ENCODE results near the gene AP1AR.

AP1AR gene

GRCh38 chr4:112222219-112222955 lies 9.2 kb upstream of the AP1AR start:
- no peak for DNase-seq

GRCh38 chr4:112225157-112225556 lies 6.4 kb upstream of the AP1AR start:
- DNase-seq = no peak

GRCh38 chr4:112230879-112231778 lies 458 bp upstream of the AP1AR start:
- peak; percentile 98 for DNase-seq

GRCh38 chr4:112234952-112235609 lies 3.5 kb downstream of the AP1AR start:
- peak; percentile 65 for DNase-seq

GRCh38 chr4:112236040-112236439 lies 4.5 kb downstream of the AP1AR start:
- no peak for DNase-seq

DNA sequence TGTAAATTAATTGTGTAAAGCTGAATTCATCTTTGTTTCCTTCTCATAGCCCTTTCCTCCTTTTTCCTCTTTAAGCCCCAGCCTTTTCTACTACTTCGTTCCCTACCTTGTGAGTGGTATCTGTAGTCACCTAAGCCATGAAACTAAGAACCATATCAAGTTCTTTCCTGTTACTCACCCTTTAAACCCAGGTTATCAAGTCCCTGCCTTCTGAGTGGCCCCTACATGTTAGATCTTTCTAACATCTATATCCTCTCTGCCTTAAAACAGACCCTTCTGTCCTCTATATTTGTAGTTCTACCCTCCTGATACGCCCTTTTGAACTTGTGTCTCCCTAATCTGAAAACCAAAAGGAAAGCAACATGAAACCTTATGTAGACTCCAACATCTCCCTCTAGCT lies 7.2 kb downstream of the AP1AR start:
- no peak for DNase-seq

DNA sequence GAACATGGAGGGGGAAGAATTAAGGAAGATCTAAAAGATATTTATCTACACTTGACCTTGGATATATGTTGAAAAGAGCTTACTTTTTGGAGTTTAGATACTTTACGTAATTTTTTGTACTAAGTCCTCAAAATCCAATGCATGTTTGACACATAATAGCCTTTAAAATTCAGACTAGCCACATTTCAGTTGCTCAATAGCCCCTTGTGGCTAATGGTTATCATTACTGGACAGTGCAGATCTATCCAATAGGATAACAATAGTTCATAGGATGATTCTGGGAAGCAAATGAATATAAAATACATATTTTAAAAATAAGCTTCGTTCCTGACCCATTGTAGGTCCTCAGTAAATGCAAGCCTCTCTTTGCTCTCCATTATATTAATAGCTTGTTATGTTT lies 13.8 kb downstream of the AP1AR start:
- no peak for DNase-seq

DNA sequence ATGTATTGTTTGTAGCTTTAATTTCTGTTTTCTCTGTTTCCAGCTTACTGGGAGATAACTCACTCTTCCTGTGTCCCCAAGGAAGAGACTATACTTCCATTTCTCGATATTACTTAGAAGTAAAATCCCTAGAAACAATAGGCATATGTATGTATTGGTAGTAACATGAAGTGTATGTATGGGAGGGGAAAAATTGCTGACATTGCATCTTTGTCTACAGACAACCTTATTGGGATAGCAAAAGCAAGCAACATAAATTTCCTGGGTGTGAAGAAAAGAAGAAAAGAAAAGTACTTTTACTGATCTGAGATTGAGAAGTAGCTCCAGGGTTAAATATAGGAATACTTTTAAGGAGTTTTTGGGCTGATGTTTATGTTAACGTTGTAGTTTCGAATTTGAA lies 15.4 kb downstream of the AP1AR start:
- no peak for DNase-seq

DNA sequence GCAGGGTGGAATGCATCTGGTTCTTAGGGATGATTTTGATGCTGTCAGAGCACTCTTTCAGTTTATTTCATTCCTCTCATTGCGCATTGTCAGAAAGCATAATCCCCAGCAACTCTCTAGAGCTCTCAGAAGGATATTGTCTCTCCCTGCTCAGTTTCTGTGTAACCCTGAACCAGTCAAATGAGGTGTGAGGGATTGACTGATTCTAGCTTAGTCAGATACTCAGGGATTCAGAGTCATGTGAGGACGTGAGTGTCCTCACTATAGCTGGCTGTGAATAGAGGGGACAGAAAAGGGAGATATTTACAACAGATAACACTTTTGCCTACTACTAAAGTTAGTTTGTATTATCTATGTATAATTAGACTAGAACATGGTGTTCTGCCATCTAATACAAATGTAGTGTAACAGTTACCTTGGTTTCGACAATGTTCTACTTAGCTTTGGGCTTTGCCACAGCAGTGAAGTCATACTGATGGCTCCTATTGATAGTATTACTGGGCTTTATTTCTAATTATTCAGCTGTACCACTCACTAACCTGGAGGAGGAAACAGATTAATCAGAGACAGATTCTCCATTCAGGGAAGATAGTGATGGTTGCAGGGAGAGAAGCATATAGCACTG lies 19.5 kb downstream of the AP1AR start:
- DNase-seq = no peak

GRCh38 chr4:112252234-112252633 lies 20.6 kb downstream of the AP1AR start:
- DNase-seq = no peak

- DNase-seq = no peak
Measured at GRCh38 chr4:112253382-112254000, 21.9 kb downstream of the AP1AR start.

DNA sequence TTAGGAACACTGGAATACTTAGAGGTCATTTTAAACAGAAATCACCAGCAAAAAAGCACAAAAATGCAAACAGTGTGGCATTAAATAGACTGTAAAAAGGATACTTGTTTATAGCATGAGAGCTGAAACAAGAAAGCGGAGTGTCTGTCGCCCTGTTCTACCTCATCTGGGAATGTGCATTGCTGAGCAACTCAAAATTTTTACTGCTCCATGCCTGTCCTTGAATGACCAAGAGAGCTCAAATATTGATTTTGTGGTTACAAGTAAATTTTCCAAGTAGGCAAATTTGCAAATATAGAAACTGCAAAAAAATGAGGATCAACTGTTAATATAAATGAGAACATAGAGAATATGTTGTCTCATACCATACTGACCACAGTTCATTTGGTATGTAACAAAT lies 25.5 kb downstream of the AP1AR start:
- DNase-seq = no peak

- DNase-seq = no peak
Measured at GRCh38 chr4:112266823-112267222, 35.2 kb downstream of the AP1AR start.

DNA sequence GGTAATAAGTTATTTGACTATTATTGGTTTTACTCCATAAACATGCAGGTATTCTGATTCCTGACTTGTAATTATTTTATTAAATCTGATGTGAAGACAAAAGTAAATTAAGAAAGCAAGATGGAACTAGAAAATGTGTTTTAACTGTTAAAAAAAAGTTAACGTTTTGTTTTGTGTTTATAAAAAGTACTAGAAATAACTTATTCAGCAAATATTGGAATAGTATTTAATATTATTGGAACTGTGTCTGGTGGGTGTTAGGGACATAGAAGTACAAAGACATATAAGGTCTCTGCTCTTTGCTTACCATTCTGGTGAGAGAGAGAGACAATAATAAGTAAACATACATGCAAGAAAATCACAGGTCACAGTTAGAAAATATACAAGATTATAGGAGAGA lies 38.5 kb downstream of the AP1AR start:
- DNase-seq = no peak

DNA sequence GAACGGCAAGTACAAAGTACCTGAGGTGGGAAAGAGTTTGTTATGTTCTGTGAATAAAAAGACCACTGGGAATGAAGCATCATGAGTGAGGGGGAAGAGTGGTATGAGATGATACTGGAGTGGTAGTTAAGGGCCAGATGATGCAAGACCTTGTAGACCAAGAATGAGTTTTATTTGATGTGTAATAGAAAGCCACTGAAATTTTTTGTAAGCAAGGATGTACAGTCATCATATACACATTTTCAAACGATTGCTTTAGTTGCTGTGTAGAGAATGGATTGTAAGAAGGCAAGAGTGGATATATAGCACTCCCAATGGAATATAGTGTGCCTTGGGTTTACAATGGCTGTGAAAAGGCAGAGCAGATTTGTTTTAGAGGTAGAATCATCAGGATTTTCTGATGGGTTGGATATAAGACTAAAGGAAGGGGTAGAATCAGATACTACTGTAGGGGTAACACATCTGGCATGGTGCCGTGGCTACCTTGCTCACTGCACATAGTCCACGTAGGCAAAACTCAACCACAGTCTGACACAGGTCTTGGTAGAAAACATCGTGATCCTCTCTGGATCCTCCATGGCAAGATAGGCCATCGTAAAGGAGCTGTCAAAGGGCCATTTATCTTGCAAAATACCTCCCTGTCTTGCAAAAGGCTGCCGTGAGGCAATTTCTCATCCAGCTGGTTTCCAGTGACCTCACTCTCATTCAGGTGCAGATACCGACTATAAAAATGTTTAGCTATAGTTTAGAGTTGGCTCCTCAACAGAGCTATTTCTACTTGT lies 39.2 kb downstream of the AP1AR start:
- DNase-seq = peak; percentile 41

- DNase-seq = no peak
Measured at GRCh38 chr4:112272292-112272691, 40.7 kb downstream of the AP1AR start.

- DNase-seq = no peak
Measured at GRCh38 chr4:112274959-112275358, 43.4 kb downstream of the AP1AR start.

DNA sequence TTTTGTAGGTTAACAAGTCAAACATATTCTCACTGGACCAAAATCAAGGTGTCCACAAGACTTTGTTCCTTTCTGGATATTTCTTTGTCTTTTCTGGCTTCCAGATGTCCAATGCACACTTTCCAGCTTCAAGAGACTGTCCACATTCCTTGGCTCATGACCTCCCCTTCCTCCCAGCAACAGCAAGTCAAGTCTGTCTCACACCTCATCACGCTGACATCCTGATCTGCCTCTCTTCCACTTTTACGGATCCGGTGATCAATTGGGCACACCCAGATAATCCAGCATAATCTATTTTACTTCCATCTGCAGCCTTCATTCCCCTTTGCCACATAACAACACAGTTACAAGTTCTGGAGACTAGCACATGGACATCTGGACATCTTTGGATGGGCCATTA lies 44.5 kb downstream of the AP1AR start:
- no peak for DNase-seq

- DNase-seq = no peak
Measured at GRCh38 chr4:112277220-112277619, 45.6 kb downstream of the AP1AR start.

DNA sequence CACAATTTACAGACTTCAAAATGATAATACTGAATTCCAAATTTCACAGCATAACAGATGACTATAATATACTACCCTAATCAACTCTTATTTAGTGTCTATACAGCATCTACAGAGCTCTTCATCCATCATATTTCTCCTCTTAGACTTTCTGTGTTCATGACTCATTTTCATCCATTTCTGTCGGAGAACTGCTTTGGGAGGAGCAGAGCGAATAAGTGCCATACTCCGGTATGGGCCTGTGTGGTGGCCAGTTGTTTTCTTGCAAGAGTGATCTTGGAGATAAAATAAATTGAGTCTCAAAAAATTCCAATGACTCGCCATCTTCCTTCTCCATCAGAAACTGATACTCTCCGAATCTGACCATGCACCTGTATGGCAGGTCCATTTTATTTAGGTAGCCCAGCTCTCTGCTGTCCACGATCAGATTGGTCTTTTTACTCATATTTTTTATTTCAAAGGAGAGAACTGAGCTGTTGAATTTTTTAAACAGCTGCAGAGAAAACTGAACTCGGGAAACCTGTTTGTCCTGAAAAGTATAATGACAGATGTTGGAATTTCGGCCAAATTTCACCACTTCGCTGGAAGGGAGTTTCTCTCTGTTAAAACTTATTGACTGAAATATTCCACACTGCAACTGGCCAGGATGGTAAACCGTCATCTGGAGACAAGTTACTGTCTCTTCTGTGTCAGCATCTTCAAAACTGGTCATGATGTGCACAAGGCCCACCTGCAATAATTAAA lies 46.3 kb downstream of the AP1AR start:
- DNase-seq = no peak
